HL-60 (cell line): ENCODE data around the gene TMEM31.

Experiments
- DNase-seq, 2 experiments: peaks; one replicate each; pipeline ENCODE4 v3.0.0-alpha.2; 2010 to 2020; ENCODE audit warnings: low read depth in 1 of 2, low spot score in 1 of 2
- H3K27ac ChIP-seq: fragments of 250-450 bp; sonication (Bioruptor Pico); replicated peaks from 2 replicates; pipeline ENCODE4 v1.5.1; 2020; ENCODE audit warnings: mild to moderate bottlenecking, moderate library complexity
- H3K27me3 ChIP-seq: fragments of 250-450 bp; sonication (Bioruptor Pico); 2 replicates; pipeline ENCODE4 v1.5.1; 2021; ENCODE audit warnings: mild to moderate bottlenecking, moderate library complexity; ENCODE audit not compliant: insufficient read depth, poor library complexity, severe bottlenecking
- H3K4me3 ChIP-seq: replicated peaks from 2 replicates; pipeline ENCODE4 v1.5.1; 2011; ENCODE audit warnings: mild to moderate bottlenecking, control low read depth, low read length; ENCODE audit not compliant: insufficient read depth
- CTCF ChIP-seq: IDR thresholded peaks from one replicate; pipeline ENCODE4 v1.5.1; 2011; ENCODE audit warnings: low read length, control low read depth, inconsistent platforms; ENCODE audit not compliant: insufficient read depth
- GABPA ChIP-seq: IDR thresholded peaks from 2 replicates; pipeline ENCODE4 v1.6.1; 2012; ENCODE audit warnings: low read depth
- POLR2AphosphoS5 ChIP-seq: IDR thresholded peaks from 2 replicates; pipeline ENCODE4 v1.6.1; 2012; ENCODE audit warnings: low read depth
- REST ChIP-seq: IDR thresholded peaks from 2 replicates; pipeline ENCODE4 v1.6.1; 2012; ENCODE audit warnings: low read depth; ENCODE audit not compliant: insufficient replicate concordance
- SPI1 ChIP-seq: IDR thresholded peaks from 2 replicates; pipeline ENCODE4 v1.6.1; 2012; ENCODE audit warnings: low read depth, mild to moderate bottlenecking, borderline replicate concordance

TMEM31 gene

GRCh38 chrX:103699243-103699642 lies 11.5 kb upstream of the TMEM31 start:
- TF ChIP-seq SPI1 (no peak), POLR2AphosphoS5 (no peak), CTCF (no peak), GABPA (no peak), REST (no peak)
- DNase-seq = no peak
- H3K4me3 ChIP-seq = no peak overlapping the region
- H3K27me3 ChIP-seq = no peaks in the 10 kb centered on the region
- H3K27ac ChIP-seq = no peak overlapping the region

GRCh38 chrX:103704863-103705262 lies 5.8 kb upstream of the TMEM31 start:
- H3K27ac ChIP-seq = no peak overlapping the region
- no peak for TF ChIP-seq REST
- TF ChIP-seq SPI1 = no peak
- no peak for TF ChIP-seq CTCF
- TF ChIP-seq GABPA = no peak
- TF ChIP-seq POLR2AphosphoS5 = no peak

GRCh38 chrX:103716962-103717361 lies 6.3 kb downstream of the TMEM31 start:
- H3K27ac ChIP-seq = no peak overlapping the region
- no peaks in the 10 kb centered on the region for H3K27me3 ChIP-seq
- TF ChIP-seq CTCF = no peak
- TF ChIP-seq GABPA = no peak
- TF ChIP-seq POLR2AphosphoS5 = no peak
- no peak for TF ChIP-seq REST
- TF ChIP-seq SPI1 = no peak
- H3K4me3 ChIP-seq = no peak overlapping the region
- DNase-seq = no peak

More at GRCh38 chrX:103704863-103705262, 5.8 kb upstream of the TMEM31 start:
- DNase-seq = no peak
- Histone ChIP-seq H3K4me3 (no peak overlapping the region), H3K27me3 (no peaks in the 10 kb centered on the region)
